Measurements from ENCODE around the gene GUCY1A2. TPM values are rescaled to one million over a fixed set of nuclear protein-coding genes. Genes with fewer than 3 reads are reported as not detected.
"Not testable (repeated sequence)": the region's sequence is repeated elsewhere in the genome, so short reads cannot be mapped to it uniquely, and the experiment has no call there.

The GUCY1A2 gene
- total and polyA plus RNA-seq, 12 donors, result 0.68 to 18.5 (median 8.1) TPM

DNA sequence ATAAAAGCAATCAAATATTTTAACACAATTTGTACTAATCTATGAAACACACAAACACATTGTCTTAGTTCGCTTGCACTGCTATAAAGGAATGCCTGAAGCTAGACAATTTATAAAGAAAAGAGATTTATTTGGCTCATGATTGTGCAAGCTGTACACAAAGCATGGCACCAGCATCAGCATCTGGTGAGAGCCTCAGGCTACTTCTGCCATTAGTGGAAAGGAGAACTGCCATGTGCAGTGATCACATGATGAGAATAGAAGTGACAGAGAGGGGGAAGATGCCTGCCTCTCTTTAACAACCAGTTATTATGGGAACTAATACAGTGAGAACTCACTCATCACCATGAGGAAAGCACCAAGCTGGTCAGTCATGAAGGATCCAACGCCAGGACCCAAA, 105.1 kb downstream of the GUCY1A2 start:
- Histone ChIP-seq H3K36me3 (no peaks in the 10 kb centered on the region), H3K9me3 (peaks cover 0 to 20% (median 0%) of the 10 kb centered on the region in 11 donors), H3K4me1 (no peaks in the 10 kb centered on the region), H3K4me3 (no peak overlapping the region), H3K27me3 (no peaks in the 10 kb centered on the region), H3K27ac (no peak overlapping the region)
- ATAC-seq (no peak), DNase-seq (no peak)
- TF ChIP-seq, protein P1, sequence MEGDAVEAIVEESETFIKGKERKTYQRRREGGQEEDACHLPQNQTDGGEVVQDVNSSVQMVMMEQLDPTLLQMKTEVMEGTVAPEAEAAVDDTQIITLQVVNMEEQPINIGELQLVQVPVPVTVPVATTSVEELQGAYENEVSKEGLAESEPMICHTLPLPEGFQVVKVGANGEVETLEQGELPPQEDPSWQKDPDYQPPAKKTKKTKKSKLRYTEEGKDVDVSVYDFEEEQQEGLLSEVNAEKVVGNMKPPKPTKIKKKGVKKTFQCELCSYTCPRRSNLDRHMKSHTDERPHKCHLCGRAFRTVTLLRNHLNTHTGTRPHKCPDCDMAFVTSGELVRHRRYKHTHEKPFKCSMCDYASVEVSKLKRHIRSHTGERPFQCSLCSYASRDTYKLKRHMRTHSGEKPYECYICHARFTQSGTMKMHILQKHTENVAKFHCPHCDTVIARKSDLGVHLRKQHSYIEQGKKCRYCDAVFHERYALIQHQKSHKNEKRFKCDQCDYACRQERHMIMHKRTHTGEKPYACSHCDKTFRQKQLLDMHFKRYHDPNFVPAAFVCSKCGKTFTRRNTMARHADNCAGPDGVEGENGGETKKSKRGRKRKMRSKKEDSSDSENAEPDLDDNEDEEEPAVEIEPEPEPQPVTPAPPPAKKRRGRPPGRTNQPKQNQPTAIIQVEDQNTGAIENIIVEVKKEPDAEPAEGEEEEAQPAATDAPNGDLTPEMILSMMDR (IDR thresholded peaks at IDR 0.05), result no peak
- intact Hi-C loops (cut with DNase I), result no loop called here
- WGBS, 2 donors, result 88 to 89% methylated on average over 2 of the region's 2 CpGs

DNA sequence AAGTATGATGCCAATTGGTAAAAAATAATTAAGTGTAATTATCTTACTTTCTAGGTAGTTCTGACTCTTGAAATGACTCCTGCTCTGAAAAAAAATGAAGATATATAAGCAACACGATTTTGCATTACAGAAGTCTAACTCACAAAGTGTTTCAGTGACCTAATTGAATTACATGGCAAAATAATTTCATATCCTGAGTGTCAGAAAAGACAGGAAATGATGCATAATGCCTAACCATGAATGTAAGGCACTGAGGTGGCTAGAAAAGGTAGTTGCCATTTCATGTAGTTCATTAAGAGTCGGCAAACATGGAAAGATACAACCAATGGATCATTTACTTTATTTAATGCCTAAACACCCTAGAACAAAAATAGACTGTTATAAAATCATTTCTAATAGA, 113.5 kb downstream of the GUCY1A2 start:
- no peaks in the 10 kb centered on the region for H3K4me1 ChIP-seq
- peaks cover 0 to 26% (median 0%) of the 10 kb centered on the region in 11 donors for H3K9me3 ChIP-seq
- DNase-seq, result no peak
- intact Hi-C loops (cut with DNase I), result no loop called here
- no peak for ATAC-seq
- no peak overlapping the region for H3K27ac ChIP-seq
- 0 to 47% methylated on average over 2 of the region's 2 CpGs for WGBS, 2 donors
- TF ChIP-seq, protein P1 (IDR thresholded peaks at IDR 0.05), result no peak
- H3K27me3 ChIP-seq, result no peaks in the 10 kb centered on the region
- no peaks in the 10 kb centered on the region for H3K36me3 ChIP-seq
- H3K4me3 ChIP-seq, result no peak overlapping the region

DNA sequence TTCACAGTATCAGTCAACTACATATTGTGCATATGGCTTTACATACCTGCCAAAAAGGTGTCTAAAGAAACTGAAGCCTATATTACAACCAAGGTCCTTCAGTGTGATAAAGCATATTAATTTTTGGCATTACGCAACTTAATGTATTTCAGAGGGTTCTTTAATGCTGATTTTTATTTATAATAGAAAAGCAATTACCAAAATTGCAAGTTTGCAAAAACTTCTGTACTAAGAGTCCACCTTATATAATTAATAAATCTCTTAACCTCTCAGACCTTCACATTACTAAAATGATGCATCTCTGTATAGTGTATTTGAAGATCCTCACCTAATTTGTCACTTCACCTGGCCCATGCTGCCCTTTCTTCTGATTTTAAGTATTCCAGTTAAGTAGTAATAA, 128.6 kb downstream of the GUCY1A2 start:
- intact Hi-C loops (cut with DNase I), result no loop called here
- ATAC-seq (no peak), DNase-seq (no peak)
- Histone ChIP-seq H3K27me3 (no peaks in the 10 kb centered on the region), H3K27ac (no peak overlapping the region), H3K9me3 (peaks cover 0 to 4% (median 0%) of the 10 kb centered on the region in 11 donors), H3K36me3 (no peaks in the 10 kb centered on the region), H3K4me1 (no peaks in the 10 kb centered on the region), H3K4me3 (no peak overlapping the region)
- TF ChIP-seq, protein P1 (IDR thresholded peaks at IDR 0.05), result no peak
- WGBS, 2 donors, result 97 to 98% methylated on average over 1 of the region's 1 CpG

DNA sequence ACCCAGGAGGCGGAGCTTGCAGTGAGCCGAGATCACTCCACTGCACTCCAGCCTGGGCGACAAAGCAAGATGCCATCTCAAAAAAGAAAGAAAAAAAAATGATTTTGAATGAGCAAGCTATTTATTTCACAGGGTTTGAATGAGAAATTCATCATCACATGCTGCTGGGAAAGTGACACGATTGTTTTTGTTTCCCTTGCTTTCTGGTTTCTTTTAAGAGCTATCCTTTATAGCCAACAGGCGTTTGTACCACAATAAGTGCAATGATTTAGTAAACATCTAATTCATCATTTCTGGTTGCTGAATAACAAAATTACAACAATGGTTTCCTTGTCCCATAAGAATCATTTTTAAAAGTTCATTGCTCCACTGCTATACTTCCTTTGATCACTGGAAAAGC, 129.9 kb downstream of the GUCY1A2 start:
- Histone ChIP-seq H3K4me1 (no peaks in the 10 kb centered on the region), H3K27ac (no peak overlapping the region), H3K9me3 (peaks cover 0 to 7% (median 0%) of the 10 kb centered on the region in 11 donors), H3K36me3 (no peaks in the 10 kb centered on the region), H3K27me3 (no peaks in the 10 kb centered on the region), H3K4me3 (no peak overlapping the region)
- TF ChIP-seq, protein P1 (IDR thresholded peaks at IDR 0.05), result no peak
- intact Hi-C loops (cut with DNase I), result no loop called here
- 85 to 92% methylated on average over 5 of the region's 5 CpGs for WGBS, 2 donors
- ATAC-seq, result no peak
- DNase-seq, result no peak

DNA sequence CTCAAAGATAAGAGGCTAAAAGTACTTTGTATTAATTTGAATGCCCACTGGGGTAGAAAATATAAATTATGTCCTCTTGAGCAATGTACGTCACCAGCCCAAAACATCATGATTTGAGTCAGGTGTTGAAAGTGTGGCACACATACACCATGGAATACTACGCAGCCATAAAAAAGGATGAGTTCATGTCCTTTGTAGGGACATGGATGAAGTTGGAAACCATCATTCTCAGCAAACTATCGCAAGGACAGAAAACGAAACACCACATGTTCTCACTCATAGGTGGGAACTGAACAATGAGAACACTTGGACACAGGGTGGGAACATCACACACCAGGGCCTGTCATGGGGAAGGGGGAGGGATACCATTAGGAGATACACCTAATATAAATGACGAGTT, 134.6 kb downstream of the GUCY1A2 start:
- ATAC-seq; H3K4me1 ChIP-seq; DNase-seq; H3K36me3 ChIP-seq; H3K27ac ChIP-seq; intact Hi-C loops (cut with DNase I); H3K4me3 ChIP-seq; H3K9me3 ChIP-seq; H3K27me3 ChIP-seq: not testable (repeated sequence)
- WGBS, 2 donors, result 85 to 91% methylated on average over 5 of the region's 5 CpGs
